Loucy (cell line): ENCODE measurements around the gene ZDHHC14.

Experiments used
- H2AFZ ChIP-seq: fragments of 200-600 bp; sonication (generic); 2 replicates; pipeline ENCODE4 v1.6.0; 2016; ENCODE audit warnings: antibody characterized with exemption, mild to moderate bottlenecking, low read length, moderate library complexity
- H3F3A ChIP-seq: fragments of 200-600 bp; 2 replicates; pipeline ENCODE4 v1.6.0; 2016; ENCODE audit warnings: antibody characterized with exemption, low read depth, mild to moderate bottlenecking
- H3K27me3 ChIP-seq: fragments of 200-600 bp; sonication (generic); 2 replicates; pipeline ENCODE4 v1.6.1; 2014; ENCODE audit warnings: low read length, mild to moderate bottlenecking; ENCODE audit not compliant: insufficient read depth, poor library complexity, severe bottlenecking
- H3K36me3 ChIP-seq: fragments of 200-600 bp; sonication (generic); 2 replicates; pipeline ENCODE4 v1.6.1; 2016; ENCODE audit warnings: low read length; ENCODE audit not compliant: insufficient read depth
- H3K4me1 ChIP-seq: fragments of 200-600 bp; sonication (generic); 2 replicates; pipeline ENCODE4 v1.5.1; 2014; ENCODE audit warnings: low read length, mild to moderate bottlenecking; ENCODE audit not compliant: insufficient read depth, poor library complexity, severe bottlenecking
- H3K4me2 ChIP-seq: fragments of 200-600 bp; sonication (generic); 2 replicates; pipeline ENCODE4 v1.6.0; 2014; ENCODE audit warnings: antibody characterized with exemption, low read length, low read depth, mild to moderate bottlenecking; ENCODE audit not compliant: poor library complexity, severe bottlenecking
- H3K4me3 ChIP-seq: fragments of 200-600 bp; sonication (generic); 2 replicates; pipeline ENCODE4 v1.5.1; 2014; ENCODE audit warnings: low read length, mild to moderate bottlenecking, mixed read lengths; ENCODE audit not compliant: poor library complexity, severe bottlenecking
- H3K79me2 ChIP-seq: fragments of 200-600 bp; sonication (generic); 2 replicates; pipeline ENCODE4 v1.6.1; 2014; ENCODE audit warnings: low read length; ENCODE audit not compliant: insufficient read depth
- H3K9ac ChIP-seq: fragments of 200-600 bp; sonication (generic); 2 replicates; pipeline ENCODE4 v1.6.0; 2014; ENCODE audit warnings: mild to moderate bottlenecking, low read depth, low read length, moderate library complexity; ENCODE audit not compliant: poor library complexity, severe bottlenecking
- H3K9me2 ChIP-seq: fragments of 200-600 bp; sonication (generic); replicated peaks from 2 replicates; pipeline ENCODE4 v1.6.1; 2016; ENCODE audit warnings: low read depth, low read length, mixed read lengths
- H3K9me3 ChIP-seq: fragments of 200-600 bp; sonication (generic); 2 replicates; pipeline ENCODE4 v1.6.1; 2014; ENCODE audit warnings: mild to moderate bottlenecking, antibody characterized with exemption, low read length, low read depth; ENCODE audit not compliant: insufficient read depth
- H4K20me1 ChIP-seq: fragments of 200-600 bp; sonication (generic); 2 replicates; pipeline ENCODE4 v1.6.0; 2014; ENCODE audit warnings: antibody characterized with exemption, low read length, mild to moderate bottlenecking; ENCODE audit not compliant: insufficient read depth, poor library complexity, severe bottlenecking
- EZH2phosphoT487 ChIP-seq: fragments of 200-600 bp; IDR thresholded peaks from 2 replicates; pipeline ENCODE4 v1.6.1; 2018; ENCODE audit warnings: antibody characterized with exemption, mild to moderate bottlenecking, moderate library complexity, borderline replicate concordance
- TF ChIP-seq, protein P1 (sequence below): fragments of 200-600 bp; sonication (generic); conservative IDR thresholded peaks from 2 replicates; pipeline ENCODE4 v1.5.1; 2014; ENCODE audit warnings: mild to moderate bottlenecking, antibody characterized with exemption, low read length

ZDHHC14 gene

GRCh38 chr6:157600807-157601206 lies 219.8 kb downstream of the ZDHHC14 start:
- H4K20me1 ChIP-seq: no peaks in the 10 kb centered on the region
- no peaks in the 10 kb centered on the region for H3K36me3 ChIP-seq
- H3K9ac ChIP-seq: no peak overlapping the region
- H3K4me3 ChIP-seq: no peak overlapping the region
- H3K4me1 ChIP-seq: no peaks in the 10 kb centered on the region
- TF ChIP-seq, protein P1, sequence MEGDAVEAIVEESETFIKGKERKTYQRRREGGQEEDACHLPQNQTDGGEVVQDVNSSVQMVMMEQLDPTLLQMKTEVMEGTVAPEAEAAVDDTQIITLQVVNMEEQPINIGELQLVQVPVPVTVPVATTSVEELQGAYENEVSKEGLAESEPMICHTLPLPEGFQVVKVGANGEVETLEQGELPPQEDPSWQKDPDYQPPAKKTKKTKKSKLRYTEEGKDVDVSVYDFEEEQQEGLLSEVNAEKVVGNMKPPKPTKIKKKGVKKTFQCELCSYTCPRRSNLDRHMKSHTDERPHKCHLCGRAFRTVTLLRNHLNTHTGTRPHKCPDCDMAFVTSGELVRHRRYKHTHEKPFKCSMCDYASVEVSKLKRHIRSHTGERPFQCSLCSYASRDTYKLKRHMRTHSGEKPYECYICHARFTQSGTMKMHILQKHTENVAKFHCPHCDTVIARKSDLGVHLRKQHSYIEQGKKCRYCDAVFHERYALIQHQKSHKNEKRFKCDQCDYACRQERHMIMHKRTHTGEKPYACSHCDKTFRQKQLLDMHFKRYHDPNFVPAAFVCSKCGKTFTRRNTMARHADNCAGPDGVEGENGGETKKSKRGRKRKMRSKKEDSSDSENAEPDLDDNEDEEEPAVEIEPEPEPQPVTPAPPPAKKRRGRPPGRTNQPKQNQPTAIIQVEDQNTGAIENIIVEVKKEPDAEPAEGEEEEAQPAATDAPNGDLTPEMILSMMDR: no peak
- TF ChIP-seq EZH2phosphoT487: no peak
- H3K79me2 ChIP-seq: no peaks in the 10 kb centered on the region
- H3K9me3 ChIP-seq: no peaks in the 10 kb centered on the region
- no peak overlapping the region for H2AFZ ChIP-seq
- no peaks in the 10 kb centered on the region for H3F3A ChIP-seq
- no peak overlapping the region for H3K4me2 ChIP-seq
- no peaks in the 10 kb centered on the region for H3K9me2 ChIP-seq
- H3K27me3 ChIP-seq: no peaks in the 10 kb centered on the region

DNA sequence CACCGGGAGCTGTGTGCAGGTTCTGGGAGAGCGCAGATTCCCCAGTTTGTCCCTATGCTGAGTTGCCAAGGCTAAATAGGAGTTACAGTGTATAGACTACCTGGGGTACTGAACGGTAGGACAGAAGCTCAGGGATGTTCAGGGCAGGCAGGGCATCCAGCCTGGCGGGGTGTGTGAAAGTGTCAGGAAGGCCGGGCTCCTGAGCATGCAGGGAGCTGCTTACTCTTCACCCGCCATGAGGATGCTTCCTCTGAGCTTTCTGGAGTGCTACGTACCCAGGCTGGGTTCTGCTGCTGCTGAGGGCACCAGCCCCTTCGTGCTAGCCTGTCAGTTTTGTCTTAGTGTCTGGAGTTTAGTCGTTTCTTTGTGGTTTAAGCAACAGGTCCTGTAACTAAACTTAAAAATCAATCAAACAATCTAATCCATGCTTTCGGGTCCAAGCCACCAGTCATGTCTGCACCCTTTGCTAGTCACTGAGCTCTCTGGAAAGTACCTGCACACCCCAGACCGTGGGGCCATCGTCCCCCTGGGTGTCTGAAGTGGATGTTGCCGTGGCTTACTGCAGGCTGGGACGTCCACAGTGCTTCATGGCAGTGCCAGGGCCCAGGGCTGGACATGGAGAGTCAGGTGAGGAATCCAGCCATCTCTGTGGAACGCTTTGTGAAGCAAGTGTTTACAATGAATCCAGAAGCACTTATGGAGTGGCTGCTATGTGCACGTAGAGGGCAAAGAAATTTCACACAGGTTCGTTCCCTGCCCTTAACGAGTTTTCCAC lies 221.7 kb downstream of the ZDHHC14 start:
- Histone ChIP-seq H3K9me3 (no peaks in the 10 kb centered on the region), H2AFZ (no peak overlapping the region), H4K20me1 (no peaks in the 10 kb centered on the region), H3F3A (no peaks in the 10 kb centered on the region), H3K9ac (no peak overlapping the region), H3K9me2 (no peaks in the 10 kb centered on the region), H3K4me3 (no peak overlapping the region), H3K36me3 (no peaks in the 10 kb centered on the region), H3K79me2 (no peaks in the 10 kb centered on the region), H3K27me3 (no peaks in the 10 kb centered on the region), H3K4me1 (no peaks in the 10 kb centered on the region), H3K4me2 (no peak overlapping the region)
- TF ChIP-seq, protein P1: no peak
- TF ChIP-seq EZH2phosphoT487: no peak

- Histone ChIP-seq H3F3A (no peaks in the 10 kb centered on the region), H3K4me2 (no peak overlapping the region), H3K4me3 (no peak overlapping the region), H3K9me3 (no peaks in the 10 kb centered on the region), H3K9me2 (no peaks in the 10 kb centered on the region), H4K20me1 (no peaks in the 10 kb centered on the region), H2AFZ (no peak overlapping the region), H3K36me3 (no peaks in the 10 kb centered on the region), H3K27me3 (no peaks in the 10 kb centered on the region), H3K4me1 (no peaks in the 10 kb centered on the region), H3K9ac (no peak overlapping the region), H3K79me2 (no peaks in the 10 kb centered on the region)
- TF ChIP-seq, protein P1: no peak
- TF ChIP-seq EZH2phosphoT487: no peak
Observed at GRCh38 chr6:157603314-157603940, 222.4 kb downstream of the ZDHHC14 start.
